KMS-11 (cell line): ENCODE data around the gene ISM2.

ENCODE experiments used
- H2AFZ ChIP-seq: fragments of 200-600 bp; sonication (generic); 2 replicates; pipeline ENCODE4 v1.6.1; 2016; ENCODE audit warnings: antibody characterized with exemption, mixed run types, low read depth
- H3K27ac ChIP-seq: fragments of 200-600 bp; sonication (generic); 2 replicates; pipeline ENCODE4 v1.6.1; 2016; ENCODE audit warnings: mild to moderate bottlenecking, mixed run types
- H3K27me3 ChIP-seq: fragments of 200-600 bp; sonication (generic); 2 replicates; pipeline ENCODE4 v1.6.1; 2017; ENCODE audit warnings: mild to moderate bottlenecking, low read depth, mixed run types, moderate library complexity; ENCODE audit not compliant: insufficient read depth
- H3K36me3 ChIP-seq: fragments of 200-600 bp; sonication (generic); 2 replicates; pipeline ENCODE4 v1.6.1; 2017; ENCODE audit warnings: mild to moderate bottlenecking, mixed run types; ENCODE audit not compliant: insufficient read depth
- H3K4me1 ChIP-seq: fragments of 200-600 bp; sonication (generic); 2 replicates; pipeline ENCODE4 v1.6.1; 2016; ENCODE audit warnings: mild to moderate bottlenecking, low read depth, mixed run types; ENCODE audit not compliant: poor library complexity, severe bottlenecking
- H3K4me2 ChIP-seq: fragments of 200-600 bp; sonication (generic); 2 replicates; pipeline ENCODE4 v1.7.0; 2016; ENCODE audit warnings: mild to moderate bottlenecking, mixed run types
- H3K4me3 ChIP-seq: fragments of 200-600 bp; sonication (generic); IDR thresholded peaks from 2 replicates; pipeline ENCODE4 v1.6.1; 2017; ENCODE audit warnings: low read depth, low read length, mixed read lengths; ENCODE audit not compliant: insufficient read depth
- H3K79me2 ChIP-seq: fragments of 200-600 bp; sonication (generic); 2 replicates; pipeline ENCODE4 v1.6.1; 2016; ENCODE audit warnings: low read depth, mixed run types; ENCODE audit not compliant: insufficient read depth
- H3K9ac ChIP-seq: fragments of 200-600 bp; sonication (generic); 2 replicates; pipeline ENCODE4 v1.6.1; 2016; ENCODE audit warnings: mild to moderate bottlenecking, mixed run types
- H4K20me1 ChIP-seq: fragments of 200-600 bp; sonication (generic); 2 replicates; pipeline ENCODE4 v1.6.1; 2016; ENCODE audit warnings: mild to moderate bottlenecking, mixed run types; ENCODE audit not compliant: insufficient read depth
- TF ChIP-seq, protein P1 (sequence below): fragments of 200-600 bp; sonication (generic); conservative IDR thresholded peaks from 2 replicates; pipeline ENCODE4 v1.6.1; 2017; ENCODE audit warnings: low read depth, mild to moderate bottlenecking, antibody characterized with exemption, low read length, moderate library complexity, mixed read lengths

Gene ISM2

DNA sequence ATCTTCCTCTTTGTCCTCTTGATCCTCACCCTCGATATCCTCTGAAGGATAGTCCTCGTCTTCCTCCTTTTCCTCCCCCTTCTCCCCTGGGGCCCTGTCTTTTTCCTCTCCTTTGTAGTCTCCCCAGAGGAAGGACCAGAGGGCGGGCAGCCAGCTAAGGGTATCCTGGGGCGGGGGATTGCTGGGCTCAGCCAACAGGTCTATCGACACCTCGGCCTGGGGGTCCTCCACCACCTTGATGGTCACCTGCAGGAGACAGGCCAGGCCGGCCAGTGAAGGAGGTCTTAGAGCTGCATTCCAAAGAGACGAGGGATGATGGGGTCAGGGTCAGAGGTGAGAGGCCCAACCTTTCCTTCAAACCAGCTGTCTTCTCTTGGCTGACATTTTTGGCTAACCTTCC is 16.2 kb downstream of the ISM2 start:
- TF ChIP-seq, protein P1, sequence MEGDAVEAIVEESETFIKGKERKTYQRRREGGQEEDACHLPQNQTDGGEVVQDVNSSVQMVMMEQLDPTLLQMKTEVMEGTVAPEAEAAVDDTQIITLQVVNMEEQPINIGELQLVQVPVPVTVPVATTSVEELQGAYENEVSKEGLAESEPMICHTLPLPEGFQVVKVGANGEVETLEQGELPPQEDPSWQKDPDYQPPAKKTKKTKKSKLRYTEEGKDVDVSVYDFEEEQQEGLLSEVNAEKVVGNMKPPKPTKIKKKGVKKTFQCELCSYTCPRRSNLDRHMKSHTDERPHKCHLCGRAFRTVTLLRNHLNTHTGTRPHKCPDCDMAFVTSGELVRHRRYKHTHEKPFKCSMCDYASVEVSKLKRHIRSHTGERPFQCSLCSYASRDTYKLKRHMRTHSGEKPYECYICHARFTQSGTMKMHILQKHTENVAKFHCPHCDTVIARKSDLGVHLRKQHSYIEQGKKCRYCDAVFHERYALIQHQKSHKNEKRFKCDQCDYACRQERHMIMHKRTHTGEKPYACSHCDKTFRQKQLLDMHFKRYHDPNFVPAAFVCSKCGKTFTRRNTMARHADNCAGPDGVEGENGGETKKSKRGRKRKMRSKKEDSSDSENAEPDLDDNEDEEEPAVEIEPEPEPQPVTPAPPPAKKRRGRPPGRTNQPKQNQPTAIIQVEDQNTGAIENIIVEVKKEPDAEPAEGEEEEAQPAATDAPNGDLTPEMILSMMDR: no peak
- no peaks in the 10 kb centered on the region for H3K4me1 ChIP-seq
- no peaks in the 10 kb centered on the region for H3K36me3 ChIP-seq
- no peak overlapping the region for H2AFZ ChIP-seq
- no peaks in the 10 kb centered on the region for H3K79me2 ChIP-seq
- H3K9ac ChIP-seq: no peak overlapping the region
- H3K27me3 ChIP-seq: no peaks in the 10 kb centered on the region
- no peaks in the 10 kb centered on the region for H4K20me1 ChIP-seq
- H3K27ac ChIP-seq: no peak overlapping the region
- H3K4me3 ChIP-seq: no peak overlapping the region
- no peak overlapping the region for H3K4me2 ChIP-seq

DNA sequence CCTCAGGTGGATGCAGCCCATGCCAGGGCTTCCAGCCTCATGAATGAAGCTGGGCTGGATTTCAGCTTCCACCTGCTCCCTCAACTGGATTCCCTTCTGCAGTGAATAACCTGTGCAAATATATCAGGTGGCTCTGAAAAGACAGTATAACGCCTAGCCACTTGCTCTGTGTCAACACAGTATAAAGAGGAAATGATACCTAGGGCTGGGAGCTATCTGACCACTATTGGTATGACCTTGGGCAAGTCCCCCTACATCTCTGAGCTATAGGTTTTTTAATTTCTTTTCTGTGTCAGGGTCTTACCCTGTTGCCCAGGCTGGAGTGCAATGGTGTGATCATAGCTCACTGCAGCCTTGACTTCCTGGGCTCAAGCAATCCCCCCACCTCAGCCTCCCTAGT is 19.8 kb downstream of the ISM2 start:
- no peak overlapping the region for H3K4me3 ChIP-seq
- H3K4me2 ChIP-seq: no peak overlapping the region

DNA sequence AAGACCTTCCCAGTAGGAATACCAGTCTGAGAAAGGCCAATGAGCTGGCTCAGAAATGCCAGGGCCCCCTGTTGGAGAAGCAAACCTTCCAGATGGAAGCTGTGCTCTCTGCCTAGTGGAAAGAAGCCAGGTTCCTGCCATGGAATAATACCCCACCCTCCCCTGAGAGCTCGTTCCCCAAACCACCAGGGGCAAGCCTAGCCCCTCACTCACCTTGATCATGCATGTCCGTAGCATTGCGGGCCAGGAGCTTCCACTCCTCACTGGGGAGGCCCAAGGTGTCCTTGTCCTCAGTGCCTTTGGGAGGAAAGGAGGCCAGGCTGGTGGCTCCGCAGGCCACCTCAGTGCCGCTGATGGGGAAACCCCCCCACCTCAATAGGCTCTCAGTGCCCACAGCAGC is 20.6 kb downstream of the ISM2 start:
- no peaks in the 10 kb centered on the region for H3K36me3 ChIP-seq
- TF ChIP-seq, protein P1: no peak

More for the DNA sequence above, 19.8 kb downstream of the ISM2 start:
- TF ChIP-seq, protein P1: no peak
- Histone ChIP-seq H3K27me3 (no peaks in the 10 kb centered on the region), H3K36me3 (no peaks in the 10 kb centered on the region), H3K27ac (no peak overlapping the region), H2AFZ (no peak overlapping the region), H3K9ac (no peak overlapping the region), H3K4me1 (no peaks in the 10 kb centered on the region), H3K79me2 (no peaks in the 10 kb centered on the region), H4K20me1 (no peaks in the 10 kb centered on the region)

DNA sequence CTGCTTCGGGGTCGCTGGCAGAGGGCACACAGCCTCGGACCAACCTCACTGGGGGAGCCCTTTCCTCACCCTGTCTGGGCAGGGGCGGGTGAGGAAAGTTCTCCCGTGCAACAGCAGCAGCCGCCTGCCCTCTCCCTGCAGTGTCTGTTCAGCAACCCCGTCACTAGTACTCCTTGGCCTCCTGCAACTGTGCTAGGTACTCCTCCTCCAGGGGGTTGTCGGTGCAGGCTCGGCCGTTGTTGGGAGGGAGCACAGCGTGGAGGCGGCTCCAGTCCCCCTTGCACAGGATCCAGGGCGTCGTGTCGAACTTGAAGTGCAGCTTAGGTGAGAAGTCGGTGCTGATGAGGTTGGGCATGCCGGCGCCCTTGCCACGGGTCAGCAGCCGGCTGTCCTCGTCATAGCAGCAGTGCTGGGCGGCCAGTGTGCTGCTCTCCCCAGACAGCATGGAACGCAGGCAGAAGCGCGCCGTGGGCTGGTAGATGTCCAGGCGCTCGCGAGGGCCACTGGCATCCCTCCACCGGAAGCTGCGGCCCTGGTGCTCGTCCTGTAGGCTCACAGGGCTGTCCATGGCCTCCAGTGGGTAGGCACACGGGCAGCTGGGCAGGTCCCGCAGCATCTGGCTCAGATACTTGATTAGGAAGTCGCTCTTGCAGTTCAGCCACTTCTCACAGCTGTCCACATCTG is 23.0 kb downstream of the ISM2 start:
- Histone ChIP-seq H3K79me2 (no peaks in the 10 kb centered on the region), H3K4me2 (no peak overlapping the region), H4K20me1 (no peaks in the 10 kb centered on the region), H2AFZ (no peak overlapping the region), H3K9ac (no peak overlapping the region), H3K27me3 (no peaks in the 10 kb centered on the region), H3K4me1 (no peaks in the 10 kb centered on the region), H3K4me3 (no peak overlapping the region), H3K27ac (no peak overlapping the region), H3K36me3 (no peaks in the 10 kb centered on the region)
- TF ChIP-seq, protein P1: no peak

More for the DNA sequence above, 20.6 kb downstream of the ISM2 start:
- no peak overlapping the region for H3K9ac ChIP-seq
- no peaks in the 10 kb centered on the region for H3K4me1 ChIP-seq
- H3K4me3 ChIP-seq: no peak overlapping the region
- H2AFZ ChIP-seq: no peak overlapping the region
- H3K4me2 ChIP-seq: no peak overlapping the region
- H3K27ac ChIP-seq: no peak overlapping the region
- H3K27me3 ChIP-seq: no peaks in the 10 kb centered on the region
- H3K79me2 ChIP-seq: no peaks in the 10 kb centered on the region
- no peaks in the 10 kb centered on the region for H4K20me1 ChIP-seq
